ENCODE results near the gene TMEM183A.

- TF ChIP-seq POLR2A (IDR thresholded peaks at IDR 0.05), result no peak
- no peak for TF ChIP-seq CTCF (IDR thresholded peaks at IDR 0.05 in 4 of 5, conservative IDR thresholded peaks at IDR 0.05 in 1 of 5)
Measured at GRCh38 chr1:203056012-203056411, 48.8 kb downstream of the TMEM183A start.
